ENCODE results near the gene GREB1.

The GREB1 gene

DNA sequence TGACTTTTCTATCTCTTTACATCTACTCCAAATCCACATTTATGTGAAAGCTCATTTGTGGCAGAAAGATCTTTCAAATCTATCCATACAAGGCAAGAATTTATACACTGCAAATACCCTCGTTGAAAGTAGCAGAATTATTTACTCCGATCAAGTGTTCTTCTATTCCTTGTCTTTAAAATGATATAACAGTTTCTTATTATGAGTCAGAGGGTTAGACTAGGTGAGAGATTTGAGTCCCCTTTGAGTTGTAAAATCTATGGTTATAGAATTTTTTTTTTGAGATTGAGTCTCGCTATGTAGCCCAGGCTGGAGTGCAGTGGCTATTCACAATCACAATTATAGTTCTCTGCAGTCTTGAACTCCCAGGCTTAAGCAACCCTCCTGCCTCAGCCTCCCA is 5.6 kb upstream of the GREB1 start:
- TF ChIP-seq, protein P1, sequence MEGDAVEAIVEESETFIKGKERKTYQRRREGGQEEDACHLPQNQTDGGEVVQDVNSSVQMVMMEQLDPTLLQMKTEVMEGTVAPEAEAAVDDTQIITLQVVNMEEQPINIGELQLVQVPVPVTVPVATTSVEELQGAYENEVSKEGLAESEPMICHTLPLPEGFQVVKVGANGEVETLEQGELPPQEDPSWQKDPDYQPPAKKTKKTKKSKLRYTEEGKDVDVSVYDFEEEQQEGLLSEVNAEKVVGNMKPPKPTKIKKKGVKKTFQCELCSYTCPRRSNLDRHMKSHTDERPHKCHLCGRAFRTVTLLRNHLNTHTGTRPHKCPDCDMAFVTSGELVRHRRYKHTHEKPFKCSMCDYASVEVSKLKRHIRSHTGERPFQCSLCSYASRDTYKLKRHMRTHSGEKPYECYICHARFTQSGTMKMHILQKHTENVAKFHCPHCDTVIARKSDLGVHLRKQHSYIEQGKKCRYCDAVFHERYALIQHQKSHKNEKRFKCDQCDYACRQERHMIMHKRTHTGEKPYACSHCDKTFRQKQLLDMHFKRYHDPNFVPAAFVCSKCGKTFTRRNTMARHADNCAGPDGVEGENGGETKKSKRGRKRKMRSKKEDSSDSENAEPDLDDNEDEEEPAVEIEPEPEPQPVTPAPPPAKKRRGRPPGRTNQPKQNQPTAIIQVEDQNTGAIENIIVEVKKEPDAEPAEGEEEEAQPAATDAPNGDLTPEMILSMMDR (conservative IDR thresholded peaks at IDR 0.05; ENCODE audit: low read length): no peak
- no peak overlapping the region for H3K4me3 ChIP-seq (ENCODE audit: low read length)
- DNase-seq (ENCODE audit: low read depth): no peak

DNA sequence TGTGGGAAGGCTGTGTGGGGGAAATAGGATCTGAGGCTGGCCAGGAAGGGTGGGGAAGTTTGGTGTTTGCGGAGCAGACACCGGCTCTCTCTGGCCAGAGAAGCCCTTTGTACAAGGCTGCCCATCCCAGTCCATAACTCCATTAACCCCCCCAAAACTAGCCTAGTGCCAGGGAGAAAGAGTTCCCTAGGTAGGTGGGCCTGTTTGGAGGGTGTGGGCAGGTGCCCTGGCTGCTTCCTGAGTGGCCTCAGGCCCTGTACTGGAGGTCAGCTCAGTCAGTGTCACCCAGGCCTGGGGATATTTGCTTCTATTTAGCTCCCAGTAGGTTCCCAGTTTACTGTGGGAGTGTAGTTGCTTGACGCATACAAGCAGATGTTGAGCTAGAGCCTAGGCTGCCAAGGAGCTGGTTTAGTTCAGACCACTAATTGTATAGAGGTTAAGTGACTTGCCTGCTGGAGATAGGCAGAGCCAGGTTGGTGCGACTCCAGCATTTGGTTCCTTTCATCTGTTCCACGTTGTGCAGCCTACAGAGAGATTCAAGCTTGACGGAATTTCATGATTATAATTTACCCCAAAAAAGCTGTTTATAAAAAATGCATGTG is 2.9 kb upstream of the GREB1 start:
- DNase-seq (ENCODE audit: low read depth): no peak
- TF ChIP-seq, protein P1 (conservative IDR thresholded peaks at IDR 0.05; ENCODE audit: low read length): no peak
- H3K4me3 ChIP-seq (ENCODE audit: low read length): no peak overlapping the region

DNA sequence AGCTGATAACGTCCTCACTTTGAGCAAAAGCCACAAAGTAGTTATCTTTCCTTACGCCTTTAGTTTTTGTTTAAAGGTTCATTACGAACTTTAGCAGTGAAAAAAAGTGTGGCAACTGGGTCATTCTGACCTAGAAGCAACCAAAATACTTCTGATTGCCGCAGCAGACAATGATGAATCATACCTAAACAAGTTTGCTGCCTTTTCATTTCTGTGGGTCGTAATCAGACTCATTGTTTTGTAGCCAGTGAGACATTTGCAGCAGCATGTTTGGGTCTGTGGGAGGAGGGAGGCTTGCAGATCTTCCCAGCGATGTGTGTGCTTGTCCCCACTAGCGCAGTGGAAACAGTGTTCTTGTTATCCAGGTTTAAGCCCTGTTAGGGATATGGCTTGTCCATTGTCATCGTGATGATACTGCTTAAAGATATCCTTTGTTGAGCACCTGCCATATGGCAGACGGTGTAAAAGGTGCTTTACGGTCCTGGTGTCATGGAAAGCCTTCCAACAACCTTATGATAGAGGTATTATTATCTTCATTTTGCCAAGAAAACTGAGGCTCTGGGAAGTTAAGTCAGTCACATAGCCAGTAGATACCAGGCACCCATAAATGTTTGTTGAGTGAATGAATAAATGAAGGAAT is 1.3 kb upstream of the GREB1 start:
- H3K4me3 ChIP-seq (ENCODE audit: low read length): no peak overlapping the region
- TF ChIP-seq, protein P1 (conservative IDR thresholded peaks at IDR 0.05; ENCODE audit: low read length): no peak
- DNase-seq (ENCODE audit: low read depth): peak; percentile 32

DNA sequence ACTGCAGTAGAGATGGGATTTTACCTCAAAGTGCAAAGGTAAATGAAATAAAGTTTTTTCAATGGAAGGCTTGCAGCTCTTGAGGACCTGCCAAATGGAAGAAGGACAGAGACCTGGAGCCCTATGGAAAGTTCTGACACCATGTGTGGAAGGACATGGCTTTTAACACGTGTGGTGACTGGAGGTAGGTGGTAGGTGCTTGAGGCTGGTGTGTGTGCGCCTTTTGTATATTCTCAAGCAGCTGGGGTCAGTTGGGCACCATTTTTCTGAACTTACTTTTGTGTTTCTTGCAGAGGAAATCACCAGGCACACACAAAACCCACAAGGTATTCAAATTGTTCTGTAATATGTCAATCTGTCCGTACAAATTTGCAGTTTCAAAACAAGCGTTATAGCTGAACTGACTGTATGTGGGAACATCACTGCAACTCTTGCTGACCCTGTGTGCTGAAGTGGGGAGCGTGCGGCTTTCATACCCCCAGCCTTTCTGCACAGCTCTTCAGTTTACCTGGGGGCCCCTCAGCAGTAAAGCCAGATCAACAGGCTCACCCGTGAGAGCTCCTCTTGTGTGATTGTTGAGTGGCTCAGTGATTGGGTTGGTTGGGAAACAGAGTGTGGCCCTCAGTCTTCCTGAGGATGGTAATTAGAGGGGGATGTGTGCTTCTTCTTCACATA is 363 bp downstream of the GREB1 start:
- no peak overlapping the region for H3K4me3 ChIP-seq (ENCODE audit: low read length)
- TF ChIP-seq, protein P1 (conservative IDR thresholded peaks at IDR 0.05; ENCODE audit: low read length): no peak
- no peak for DNase-seq (ENCODE audit: low read depth)

DNA sequence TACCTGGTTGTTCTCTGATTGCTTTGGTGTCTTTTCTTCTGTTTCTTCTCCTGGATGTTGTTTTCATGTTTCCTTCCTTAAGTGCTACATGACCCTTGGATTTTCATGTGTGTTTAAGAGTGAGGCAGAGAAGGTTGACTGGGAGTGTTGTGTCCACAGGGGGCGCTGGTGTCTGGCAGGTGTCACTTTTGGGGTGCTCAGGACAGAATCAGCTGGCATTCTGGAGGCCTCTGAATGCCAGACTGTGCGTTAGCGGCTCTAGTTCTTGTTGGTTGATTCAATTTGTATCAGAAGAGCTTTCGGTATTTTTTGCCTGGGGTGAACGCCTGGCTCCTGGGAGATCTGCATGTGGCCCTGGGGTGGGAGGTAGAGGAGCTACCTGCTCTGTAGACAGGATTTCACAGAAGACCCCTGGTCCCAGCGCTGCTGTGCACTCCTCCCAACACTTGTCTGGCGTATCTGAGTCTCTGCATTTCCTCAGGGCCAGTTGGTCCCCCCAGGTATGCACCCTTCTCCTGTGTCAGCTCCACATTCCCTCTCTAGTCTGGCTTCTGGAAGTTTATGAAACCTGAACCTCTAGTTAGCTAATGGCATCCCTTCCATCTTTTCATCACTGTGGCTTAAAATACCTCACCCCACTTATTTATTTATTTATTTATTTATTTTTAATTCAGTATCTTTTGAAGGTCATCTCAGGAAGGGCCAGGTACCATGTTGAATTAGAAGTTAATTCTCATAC is 1.1 kb downstream of the GREB1 start:
- no peak for DNase-seq (ENCODE audit: low read depth)
- TF ChIP-seq, protein P1 (conservative IDR thresholded peaks at IDR 0.05; ENCODE audit: low read length): no peak; the same call in 1 of the 2 replicates
- H3K4me3 ChIP-seq (ENCODE audit: low read length): no peak overlapping the region

DNA sequence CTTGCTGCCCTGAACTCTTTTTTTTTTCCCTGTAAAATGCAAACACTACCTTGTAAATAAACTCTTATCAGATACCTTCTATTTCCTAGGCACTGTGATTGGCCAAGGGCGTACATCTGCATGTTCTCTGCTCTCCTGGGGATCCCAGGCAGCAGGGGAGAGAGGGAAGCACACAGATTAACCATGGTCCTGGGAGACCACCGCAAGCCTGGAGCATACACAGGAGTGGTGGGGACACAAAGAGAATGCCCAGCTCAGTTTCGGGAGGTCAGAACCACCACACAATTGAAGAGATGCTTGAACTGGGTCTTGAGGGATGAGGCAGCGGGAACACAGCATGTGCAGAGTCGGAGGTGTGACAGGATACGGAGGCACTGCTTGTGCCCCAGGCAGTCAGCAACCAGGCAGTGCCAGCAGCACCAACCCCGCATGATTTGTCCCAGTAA is 2.1 kb downstream of the GREB1 start:
- TF ChIP-seq, protein P1 (conservative IDR thresholded peaks at IDR 0.05; ENCODE audit: low read length): no peak
- DNase-seq (ENCODE audit: low read depth): no peak
- H3K4me3 ChIP-seq (ENCODE audit: low read length): no peak overlapping the region

All from AG10803 (cell line).